Gastroesophageal sphincter (tissue), 4 donors: ENCODE results near the gene MED17. TPM values are rescaled to one million over a fixed set of nuclear protein-coding genes. Genes with fewer than 3 reads are reported as not detected.

Experiments
- ATAC-seq: fragments of 150-250 bp; one replicate; pipeline ENCODE4 v1.9.1; 2016; ENCODE audit warnings: mild to moderate bottlenecking, moderate library complexity
- H3K27ac ChIP-seq, 4 donors: fragments of 200-600 bp; sonication (generic) in 3 of 4; 1 replicate in 3 of 4; 2 replicates in 1 of 4; pipeline ENCODE4 v1.5.1; 2016 to 2019
- H3K27me3 ChIP-seq: fragments of 200-600 bp; sonication (generic); one replicate; pipeline ENCODE4 v1.5.1; 2019
- H3K36me3 ChIP-seq, 2 donors: fragments of 200-600 bp; sonication (generic); one replicate each; pipeline ENCODE4 v1.5.1; 2019; ENCODE audit warnings: control low read depth in 1 of 2
- H3K4me1 ChIP-seq, 3 donors: fragments of 200-600 bp; sonication (generic); 1 replicate in 2 of 3; 2 replicates in 1 of 3; pipeline ENCODE4 v1.5.1; 2016 to 2019; ENCODE audit warnings: control low read depth in 2 of 3
- H3K4me3 ChIP-seq, 2 donors: fragments of 200-600 bp; sonication (generic); one replicate each; pipeline ENCODE4 v1.5.1; 2019; ENCODE audit warnings: mild to moderate bottlenecking in 1 of 2, moderate library complexity in 1 of 2
- H3K9me3 ChIP-seq, 3 donors: fragments of 200-600 bp; sonication (generic); one replicate each; pipeline ENCODE4 v1.5.1; 2017 to 2019; ENCODE audit warnings: control low read depth in 2 of 3
- CTCF ChIP-seq, 4 experiments: fragments of 200-600 bp in 2 of 4; fragments of 450-650 bp in 2 of 4; sonication (generic) in 1 of 4; IDR thresholded peaks; one replicate each; pipeline ENCODE4 v1.5.1; 2017 to 2019; ENCODE audit warnings: antibody characterized with exemption in 4 of 4, mild to moderate bottlenecking in 2 of 4, moderate library complexity in 2 of 4
- EP300 ChIP-seq: sonication (generic); formaldehyde crosslinking; IDR thresholded peaks from one replicate; pipeline ENCODE4 v1.6.1; 2017; ENCODE audit warnings: antibody characterized with exemption, mild to moderate bottlenecking
- POLR2A ChIP-seq, 2 donors: fragments of 450-650 bp; IDR thresholded peaks; one replicate each; pipeline ENCODE4 v1.6.1; 2017; ENCODE audit warnings: antibody characterized with exemption in 2 of 2, mild to moderate bottlenecking in 2 of 2, moderate library complexity in 1 of 2
- POLR2AphosphoS5 ChIP-seq: sonication (generic); formaldehyde crosslinking; IDR thresholded peaks from one replicate; pipeline ENCODE4 v1.6.1; 2017; ENCODE audit warnings: antibody characterized with exemption
- WGBS, 2 donors: methylation state at CpG; one replicate each; pipeline ENCODE4 v1.1.5; 2018; ENCODE audit warnings: low coverage in 1 of 2; 5-methylcytosine and 5-hydroxymethylcytosine counted together
- small RNA-seq, 4 donors: library from RNA; depleted of rRNA; stranded (forward); fragments of <200 nt; gene quantifications; one replicate each; pipeline ENCODE3, GENCODE V24; 2016
- total RNA-seq, 4 donors: library from RNA; depleted of rRNA; stranded (reverse); fragments of >200 nt; gene quantifications; one replicate each; pipeline ENCODE4 v1.1.0, GENCODE V29; 2016

Gene MED17
- total RNA-seq, 4 donors from 2014 or later, result 27.1 to 29.7 (median 28.2) TPM

- WGBS, 2 donors, result 40 to 43% methylated on average over 1 to 4 of the region's 4 CpGs
- H3K27me3 ChIP-seq, result no peaks in the 10 kb centered on the region
- H3K36me3 ChIP-seq, result no peaks in the 10 kb centered on the region
- H3K4me3 ChIP-seq, result no peak overlapping the region
- TF ChIP-seq CTCF (IDR thresholded peaks at IDR 0.05), result no peak
- no peak for TF ChIP-seq POLR2A (IDR thresholded peaks at IDR 0.05)
- TF ChIP-seq EP300, result no peak
- TF ChIP-seq POLR2AphosphoS5, result no peak
- no peaks in the 10 kb centered on the region for H3K4me1 ChIP-seq
- H3K9me3 ChIP-seq, result no peaks in the 10 kb centered on the region
- no peak for ATAC-seq
- no peak overlapping the region for H3K27ac ChIP-seq
Observed at GRCh38 chr11:93861808-93862207, 77.7 kb downstream of the MED17 start.

Small RNA genes within 50 kb of the gene (small RNA-seq; reads per million reads assigned to genes)
- gene RF00019 (0 reads per million in 4 donors), gene SNORA40 (0 reads per million in 4 donors)

Other genes starting within 250 kb of the MED17 start
- gene SMCO4, start 240.9 kb upstream of the MED17 start, total RNA-seq, result 10 to 100 TPM in 3 of 4 donors, 1 to 10 TPM in 1; 5.6 to 15.5 (median 11.6) TPM
- gene CEP295, start 122.6 kb upstream of the MED17 start, total RNA-seq, result 10 to 100 TPM; 15.8 to 20.8 (median 18.3) TPM
- 100 to 1,000 TPM in 1 of 4 donors, 10 to 100 TPM in 3; 28.3 to 114 (median 58.1) TPM for gene TAF1D, start 42.8 kb upstream of the MED17 start, total RNA-seq
- 10 to 100 TPM; 33.8 to 81.4 (median 45.4) TPM for gene C11orf54, start 42.6 kb upstream of the MED17 start, total RNA-seq
- under 1 TPM in 1 of 4 donors, not detected in 3; 0.13 TPM for gene VSTM5, start 66.3 kb downstream of the MED17 start, total RNA-seq
- under 1 TPM in 2 of 4 donors, not detected in 2; 0.16 to 0.67 TPM for gene HEPHL1, start 237.1 kb downstream of the MED17 start, total RNA-seq